NCI-H1048 (cell line): ENCODE data around the gene PDXK.

Experiments used
- DNase-seq: peaks from one replicate; lab custom pipeline; 2025; lab: John Stamatoyannopoulos, UW

Gene PDXK

GRCh38 chr21:43743947-43744346, 25.0 kb downstream of the PDXK start:
- DNase-seq, result no peak

- no peak for DNase-seq
These were observed 25.8 kb downstream of the PDXK start for GRCh38 chr21:43744725-43745124.

- DNase-seq, result no peak
These were observed 27.0 kb downstream of the PDXK start for GRCh38 chr21:43745772-43746517.

GRCh38 chr21:43748622-43749021, 29.7 kb downstream of the PDXK start:
- DNase-seq, result no peak

GRCh38 chr21:43749651-43750262, 30.8 kb downstream of the PDXK start:
- no peak for DNase-seq

GRCh38 chr21:43750339-43751033, 31.6 kb downstream of the PDXK start:
- DNase-seq, result no peak

GRCh38 chr21:43751955-43752591, 33.1 kb downstream of the PDXK start:
- DNase-seq, result no peak

- DNase-seq, result no peak
These were observed 34.0 kb downstream of the PDXK start for GRCh38 chr21:43752758-43753438.

- DNase-seq, result no peak
These were observed 34.5 kb downstream of the PDXK start for GRCh38 chr21:43753439-43753799.

- DNase-seq, result no peak
These were observed 36.2 kb downstream of the PDXK start for GRCh38 chr21:43754948-43755781.

- no peak for DNase-seq
These were observed 37.1 kb downstream of the PDXK start for GRCh38 chr21:43755820-43756594.

- DNase-seq, result no peak
These were observed 38.7 kb downstream of the PDXK start for GRCh38 chr21:43757601-43758000.

- no peak for DNase-seq
These were observed 39.2 kb downstream of the PDXK start for GRCh38 chr21:43758111-43758641.

- DNase-seq, result no peak
These were observed 39.9 kb downstream of the PDXK start for GRCh38 chr21:43758811-43759210.

- DNase-seq, result no peak
These were observed 40.7 kb downstream of the PDXK start for GRCh38 chr21:43759651-43760050.

GRCh38 chr21:43760391-43760958, 41.5 kb downstream of the PDXK start:
- no peak for DNase-seq

- no peak for DNase-seq
These were observed 43.0 kb downstream of the PDXK start for GRCh38 chr21:43761886-43762285.

GRCh38 chr21:43762303-43763128, 43.6 kb downstream of the PDXK start:
- no peak for DNase-seq
